Upper lobe of left lung (tissue), 6 donors: ENCODE measurements around the gene PCMTD2. TPM values are rescaled to one million over a fixed set of nuclear protein-coding genes. Genes with fewer than 3 reads are reported as not detected.
A peak's percentile ranks its signal among the peaks of the same experiment; 100 is the strongest.

Experiments used
- ATAC-seq, 2 donors: fragments of 200-7000 bp; cut with Tn5 transposase; one replicate each; pipeline ENCODE4 v1.9.1; 2022; ENCODE audit warnings: mild to moderate bottlenecking in 2 of 2, moderate library complexity in 2 of 2; ENCODE audit not compliant: low FRiP score in 2 of 2
- DNase-seq, 2 donors: peaks; one replicate each; pipeline ENCODE4 v3.0.0-alpha.2; 2019 to 2020
- H3K27ac ChIP-seq, 4 donors: fragments of 200-600 bp; sonication (generic); one replicate each; pipeline ENCODE4 v1.5.1; 2016 to 2019
- H3K27me3 ChIP-seq, 4 donors: fragments of 200-600 bp; sonication (generic); one replicate each; pipeline ENCODE4 v1.5.1; 2017 to 2019
- H3K36me3 ChIP-seq, 4 donors: fragments of 200-600 bp; sonication (generic); one replicate each; pipeline ENCODE4 v1.5.1; 2016 to 2019
- H3K4me1 ChIP-seq, 4 donors: fragments of 200-600 bp; sonication (generic); one replicate each; pipeline ENCODE4 v1.5.1; 2018 to 2019
- H3K4me3 ChIP-seq, 4 donors: fragments of 200-600 bp; sonication (generic); one replicate each; pipeline ENCODE4 v1.5.1; 2017 to 2019; ENCODE audit warnings: mild to moderate bottlenecking in 2 of 4, moderate library complexity in 1 of 4
- H3K9me3 ChIP-seq, 4 donors: fragments of 200-600 bp; sonication (generic); one replicate each; pipeline ENCODE4 v1.5.1; 2018 to 2019
- EP300 ChIP-seq, 4 donors: sonication (generic); formaldehyde crosslinking; IDR thresholded peaks; one replicate each; pipeline ENCODE4 v1.5.1; 2017; ENCODE audit warnings: antibody characterized with exemption in 4 of 4, control low read depth in 2 of 4
- POLR2A ChIP-seq, 4 donors: fragments of 450-650 bp; IDR thresholded peaks; one replicate each; pipeline ENCODE4 v1.5.1; 2016 to 2017; ENCODE audit warnings: antibody characterized with exemption in 4 of 4, mild to moderate bottlenecking in 2 of 4
- POLR2AphosphoS5 ChIP-seq, 2 donors: sonication (generic); formaldehyde crosslinking; IDR thresholded peaks; one replicate each; pipeline ENCODE4 v1.5.1; 2017; ENCODE audit warnings: antibody characterized with exemption in 2 of 2
- WGBS, 2 donors: methylation state at CpG; one replicate each; pipeline ENCODE4 v1.1.5; 2017 to 2018; 5-methylcytosine and 5-hydroxymethylcytosine counted together
- total RNA-seq, 6 donors: library from RNA; depleted of rRNA in 4 of 6; stranded (reverse); fragments of >200 nt in 4 of 6; gene quantifications; one replicate each; pipeline versions ENCODE4 v1.1.0 to v1.2.1, GENCODE V29; 2016 to 2021
- TF ChIP-seq, protein P1 (sequence below), 6 experiments: fragments of 450-650 bp in 4 of 6; fragments of 200-600 bp in 2 of 6; sonication (generic) in 2 of 6; IDR thresholded peaks; one replicate each; pipeline ENCODE4 v1.5.1; 2016 to 2019; ENCODE audit warnings: antibody characterized with exemption in 6 of 6
- donor health status: DM: no; HTN: no; CAD: no; lungs with moderate emphysema.
- donor health status: DM: no; HTN: yes; CAD: no; lungs with severe emphysema.

The PCMTD2 gene
- total RNA-seq, 6 donors from 2014 or later = 37.4 to 95.3 (median 44.4) TPM

- 86% methylated on average over 2 of the region's 2 CpGs for WGBS, 2 donors
- no peaks in the 10 kb centered on the region for H3K36me3 ChIP-seq
- H3K27me3 ChIP-seq = no peaks in the 10 kb centered on the region
- H3K4me3 ChIP-seq = no peak overlapping the region
- no peak overlapping the region for H3K27ac ChIP-seq
- ATAC-seq (no peak), DNase-seq (no peak)
- TF ChIP-seq, protein P1, sequence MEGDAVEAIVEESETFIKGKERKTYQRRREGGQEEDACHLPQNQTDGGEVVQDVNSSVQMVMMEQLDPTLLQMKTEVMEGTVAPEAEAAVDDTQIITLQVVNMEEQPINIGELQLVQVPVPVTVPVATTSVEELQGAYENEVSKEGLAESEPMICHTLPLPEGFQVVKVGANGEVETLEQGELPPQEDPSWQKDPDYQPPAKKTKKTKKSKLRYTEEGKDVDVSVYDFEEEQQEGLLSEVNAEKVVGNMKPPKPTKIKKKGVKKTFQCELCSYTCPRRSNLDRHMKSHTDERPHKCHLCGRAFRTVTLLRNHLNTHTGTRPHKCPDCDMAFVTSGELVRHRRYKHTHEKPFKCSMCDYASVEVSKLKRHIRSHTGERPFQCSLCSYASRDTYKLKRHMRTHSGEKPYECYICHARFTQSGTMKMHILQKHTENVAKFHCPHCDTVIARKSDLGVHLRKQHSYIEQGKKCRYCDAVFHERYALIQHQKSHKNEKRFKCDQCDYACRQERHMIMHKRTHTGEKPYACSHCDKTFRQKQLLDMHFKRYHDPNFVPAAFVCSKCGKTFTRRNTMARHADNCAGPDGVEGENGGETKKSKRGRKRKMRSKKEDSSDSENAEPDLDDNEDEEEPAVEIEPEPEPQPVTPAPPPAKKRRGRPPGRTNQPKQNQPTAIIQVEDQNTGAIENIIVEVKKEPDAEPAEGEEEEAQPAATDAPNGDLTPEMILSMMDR (IDR thresholded peaks at IDR 0.05) = no peak
- TF ChIP-seq POLR2AphosphoS5 (IDR thresholded peaks at IDR 0.05) (no peak), POLR2A (IDR thresholded peaks at IDR 0.05) (no peak), EP300 (IDR thresholded peaks at IDR 0.05) (no peak)
- no peaks in the 10 kb centered on the region for H3K9me3 ChIP-seq
- H3K4me1 ChIP-seq = peaks cover 2 to 4% (median 2%) of the 10 kb centered on the region in 4 donors
Observed at GRCh38 chr20:64250027-64250426, 5.5 kb upstream of the PCMTD2 start.

- DNase-seq = no peak
- Histone ChIP-seq H3K27me3 (no peaks in the 10 kb centered on the region), H3K4me1 (peaks cover 11 to 26% (median 20%) of the 10 kb centered on the region in 4 donors), H3K9me3 (no peaks in the 10 kb centered on the region), H3K4me3 (no peak overlapping the region), H3K36me3 (no peaks in the 10 kb centered on the region), H3K27ac (no peak overlapping the region)
- ATAC-seq = no peak
- whole genome bisulfite sequencing, 2 donors = 86 to 94% methylated on average over 4 of the region's 4 CpGs
- no peak for TF ChIP-seq EP300 (IDR thresholded peaks at IDR 0.05)
- no peak for TF ChIP-seq POLR2AphosphoS5 (IDR thresholded peaks at IDR 0.05)
- TF ChIP-seq POLR2A (IDR thresholded peaks at IDR 0.05) = no peak
- TF ChIP-seq, protein P1 (IDR thresholded peaks at IDR 0.05) = no peak
Observed at GRCh38 chr20:64253000-64253383, 2.6 kb upstream of the PCMTD2 start.

DNA sequence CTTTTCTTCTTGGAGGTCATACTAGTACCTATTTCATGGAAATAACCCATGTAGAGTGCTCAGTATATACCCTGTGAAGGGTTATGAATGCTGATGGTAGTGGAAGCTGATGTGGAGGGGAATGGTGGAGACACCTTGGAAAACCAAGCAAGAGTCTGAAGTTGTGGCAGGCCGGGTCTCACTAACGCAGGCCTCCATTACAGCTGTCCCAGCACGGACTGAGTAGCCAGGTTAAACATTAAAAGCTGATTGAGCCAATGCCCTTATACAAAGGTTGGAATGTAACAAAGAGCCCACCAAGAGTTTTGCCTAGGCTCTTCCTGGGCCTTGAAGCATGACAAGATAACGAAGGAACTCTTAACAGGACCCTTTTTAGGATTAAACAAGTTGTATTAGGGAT lies 2.1 kb upstream of the PCMTD2 start:
- no peak for TF ChIP-seq POLR2AphosphoS5 (IDR thresholded peaks at IDR 0.05)
- TF ChIP-seq EP300 (IDR thresholded peaks at IDR 0.05) = no peak
- TF ChIP-seq, protein P1 (IDR thresholded peaks at IDR 0.05) = no peak
- TF ChIP-seq POLR2A (IDR thresholded peaks at IDR 0.05) = no peak
- H3K27me3 ChIP-seq = no peaks in the 10 kb centered on the region
- DNase-seq (no peak), ATAC-seq (no peak)
- H3K4me1 ChIP-seq = peaks cover 11 to 29% (median 20%) of the 10 kb centered on the region in 4 donors
- H3K9me3 ChIP-seq = no peaks in the 10 kb centered on the region
- H3K27ac ChIP-seq = no peak overlapping the region
- H3K36me3 ChIP-seq = no peaks in the 10 kb centered on the region
- WGBS, 2 donors = 77 to 80% methylated on average over 4 of the region's 4 CpGs
- H3K4me3 ChIP-seq = no peak overlapping the region

GRCh38 chr20:64254156-64254555 lies 1.4 kb upstream of the PCMTD2 start:
- no peak for DNase-seq
- Histone ChIP-seq H3K36me3 (no peaks in the 10 kb centered on the region), H3K4me1 (peaks cover 14 to 29% (median 20%) of the 10 kb centered on the region in 4 donors), H3K27me3 (no peaks in the 10 kb centered on the region), H3K4me3 (no peak overlapping the region), H3K27ac (no peak overlapping the region), H3K9me3 (no peaks in the 10 kb centered on the region)
- no peak for ATAC-seq
- no peak for TF ChIP-seq EP300 (IDR thresholded peaks at IDR 0.05)
- no peak for TF ChIP-seq POLR2A (IDR thresholded peaks at IDR 0.05)
- WGBS, 2 donors = 92 to 97% methylated on average over 5 of the region's 5 CpGs

- Histone ChIP-seq H3K27me3 (no peaks in the 10 kb centered on the region), H3K27ac (peak overlapping the region; percentile 87 to 93 (median 90)), H3K4me3 (peak overlapping the region; percentile 26 to 99 (median 98)), H3K4me1 (peaks cover 14 to 31% (median 21%) of the 10 kb centered on the region in 4 donors), H3K36me3 (no peaks in the 10 kb centered on the region), H3K9me3 (no peaks in the 10 kb centered on the region)
- no peak for ATAC-seq
- no peak for TF ChIP-seq POLR2A (IDR thresholded peaks at IDR 0.05)
- TF ChIP-seq EP300 (IDR thresholded peaks at IDR 0.05) = no peak
- TF ChIP-seq, protein P1 (IDR thresholded peaks at IDR 0.05) = no peak
- no peak for TF ChIP-seq POLR2AphosphoS5 (IDR thresholded peaks at IDR 0.05)
- WGBS, 2 donors = 77 to 79% methylated on average over 26 to 28 of the region's 28 CpGs
- DNase-seq = peak in 1 of 2 donors; percentile 65
Observed at GRCh38 chr20:64254571-64255360, 782 bp upstream of the PCMTD2 start.
